ENCODE data around the gene OR5M8.

- TF ChIP-seq CTCF (conservative IDR thresholded peaks at IDR 0.05 in 1 of 2, IDR thresholded peaks at IDR 0.05 in 1 of 2; ENCODE audit: low read depth in 1 of 2, low read length in 2 of 2) (no peak), EZH2 (IDR thresholded peaks at IDR 0.05; ENCODE audit: low read length, missing control alignments) (no peak)
These were observed at the start of gene OR5M8 for GRCh38 chr11:56491270-56491669.

Data from fibroblast of lung (primary cell).